Germinal center (tissue), 1 donor: ENCODE data around the gene CARMIL1.

ENCODE experiments used
- DNase-seq: peaks from one replicate; pipeline ENCODE4 v3.0.0; 2012; ENCODE audit warnings: mixed read lengths, low spot score

The CARMIL1 gene

DNA sequence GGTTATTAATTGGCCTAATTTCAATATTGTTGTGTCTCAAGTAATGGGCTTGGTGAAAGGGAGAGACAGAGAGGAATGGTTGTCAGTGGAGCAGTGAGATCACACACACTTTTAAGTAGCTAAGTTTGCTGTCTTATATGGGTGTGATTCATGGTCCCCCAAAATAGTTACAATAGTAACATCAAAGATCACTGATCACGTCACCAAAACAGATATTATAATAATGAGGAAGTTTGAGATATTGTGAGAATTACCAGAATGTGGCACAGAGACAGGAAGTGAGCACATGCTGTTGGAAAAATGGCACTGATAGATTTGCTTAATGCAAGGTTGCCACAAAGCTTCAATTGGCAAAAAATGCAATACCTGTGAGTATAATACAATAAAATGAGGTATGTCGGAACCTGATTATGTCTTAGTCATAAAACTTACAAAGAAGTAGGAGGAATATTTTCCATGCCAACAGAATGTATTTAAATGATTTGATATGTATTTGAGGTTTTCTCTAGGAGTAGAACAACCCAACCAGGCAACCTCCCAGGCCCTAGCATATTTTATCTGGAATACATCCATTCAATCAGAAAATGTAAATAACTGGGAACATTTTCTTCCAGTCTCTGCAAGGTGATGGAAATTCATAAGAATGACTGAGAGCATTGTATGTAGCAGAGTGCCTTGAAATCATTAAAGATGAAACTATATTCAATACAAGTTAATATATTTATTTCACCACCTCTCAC lies 167.8 kb downstream of the CARMIL1 start:
- no peak for DNase-seq

DNA sequence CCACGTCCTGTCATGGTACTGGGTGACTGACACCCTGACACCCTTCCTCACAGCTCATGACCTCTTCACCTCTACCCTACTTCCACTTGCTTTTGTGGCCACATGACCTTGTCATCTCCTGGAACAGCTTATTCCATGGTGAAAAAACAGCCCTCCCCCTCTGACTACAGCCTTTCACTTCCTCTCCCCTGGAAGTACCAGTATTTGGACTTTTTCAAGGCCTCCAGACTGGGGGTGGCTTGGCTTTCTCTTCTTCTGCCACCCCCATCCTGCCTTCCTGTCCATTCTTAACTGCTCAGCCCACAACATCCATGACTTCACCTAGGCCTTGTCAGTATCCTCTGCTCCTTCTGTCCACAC lies 168.4 kb downstream of the CARMIL1 start:
- DNase-seq, result no peak

DNA sequence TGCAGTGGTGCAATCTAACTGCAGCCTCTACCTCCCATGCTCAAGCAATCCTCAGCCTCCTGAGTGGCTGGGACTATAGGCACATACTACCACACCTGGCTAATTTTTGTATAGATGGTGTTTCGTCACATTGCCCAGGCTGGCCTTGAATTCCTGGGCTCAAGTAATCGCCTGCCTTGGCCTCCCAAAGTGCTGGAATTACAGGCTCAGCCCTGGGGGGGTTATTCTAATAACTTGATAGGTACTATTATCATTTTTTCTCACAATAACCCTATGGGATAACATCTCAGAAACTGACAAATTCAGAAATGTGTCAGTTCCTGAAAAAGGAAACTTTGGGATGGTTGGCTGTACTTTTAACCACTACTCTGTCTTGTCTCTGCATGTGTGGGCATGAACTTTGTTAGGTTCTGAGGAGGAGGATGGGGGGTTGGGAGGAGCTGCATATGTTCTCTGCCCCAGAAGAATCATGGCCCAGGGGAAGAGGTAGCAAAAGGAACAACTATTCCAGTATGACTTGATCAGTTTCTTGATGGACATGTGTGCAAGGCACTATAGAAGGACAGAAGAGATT lies 169.9 kb downstream of the CARMIL1 start:
- no peak for DNase-seq

DNA sequence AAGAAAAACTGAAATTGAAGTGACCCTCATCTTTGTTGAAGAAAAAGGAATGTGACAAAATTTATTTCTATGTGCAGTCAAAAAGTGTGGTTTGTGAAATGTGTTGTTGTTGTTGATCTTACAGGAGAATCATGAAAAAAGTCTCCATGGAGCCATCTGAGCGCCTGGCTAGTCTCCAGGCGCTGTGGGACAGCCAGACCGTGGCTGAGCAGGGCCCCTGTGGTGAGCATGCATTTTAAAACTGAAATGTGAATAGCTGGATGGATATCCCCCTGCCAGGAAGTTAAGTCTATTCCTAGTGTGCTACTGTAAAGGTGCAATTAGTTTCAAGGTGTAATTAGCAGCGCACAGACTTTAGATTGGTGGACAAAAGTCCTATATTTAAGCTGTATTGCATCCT lies 170.6 kb downstream of the CARMIL1 start:
- no peak for DNase-seq

DNA sequence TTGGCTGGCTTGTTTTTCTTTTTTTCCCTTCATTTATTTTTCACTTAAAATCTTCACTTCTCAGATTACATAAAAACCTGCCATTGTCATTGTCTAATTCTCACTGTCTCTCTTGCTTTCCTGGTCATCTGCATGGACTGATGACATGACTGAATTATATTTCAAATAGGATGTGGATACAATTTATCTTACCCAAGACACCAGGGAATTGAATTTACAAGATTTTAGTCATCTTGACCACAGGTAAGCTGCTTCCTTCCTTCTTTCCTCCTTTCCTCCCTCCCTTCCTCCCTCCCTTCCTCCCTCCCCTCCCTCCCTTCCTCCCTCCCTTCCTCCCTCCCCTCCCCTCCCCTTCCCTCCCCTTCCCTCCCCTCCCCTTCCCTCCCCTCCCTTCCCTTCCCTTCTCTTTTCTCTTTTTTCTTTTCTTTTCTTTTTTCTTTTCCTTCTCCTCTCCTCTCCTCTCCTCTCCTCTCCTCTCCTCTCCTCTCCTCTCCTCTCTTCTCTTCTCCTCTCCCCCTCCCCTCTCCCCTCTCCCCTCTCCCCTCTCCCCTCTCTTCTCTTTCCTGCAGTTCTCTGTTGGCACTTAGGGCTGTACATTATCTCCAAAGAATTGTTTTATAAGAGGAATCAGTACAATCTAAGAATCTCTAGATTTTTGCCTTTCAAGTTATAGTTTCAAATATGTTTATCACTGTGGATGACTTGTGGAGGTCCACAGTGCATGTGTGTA lies 171.5 kb downstream of the CARMIL1 start:
- DNase-seq, result no peak

DNA sequence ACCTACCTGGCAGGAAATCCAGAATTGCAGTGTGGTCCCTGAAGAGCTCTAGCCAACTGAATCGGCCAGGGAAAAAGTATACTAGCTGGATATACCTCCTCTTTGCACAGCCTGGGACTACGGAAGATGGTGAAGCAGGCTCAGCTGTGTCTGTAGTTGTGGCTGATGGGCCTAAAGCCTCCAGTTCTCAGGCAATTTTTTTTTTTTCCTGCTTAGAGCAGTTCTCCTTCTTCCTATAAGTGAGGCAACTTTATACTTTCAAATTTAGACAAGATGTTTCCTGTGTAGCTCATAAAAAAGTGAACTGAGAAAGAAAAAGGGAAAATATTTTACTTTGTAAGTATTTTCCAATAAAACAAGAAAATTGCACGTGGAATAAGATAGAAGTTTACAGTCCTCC lies 172.9 kb downstream of the CARMIL1 start:
- DNase-seq, result no peak

DNA sequence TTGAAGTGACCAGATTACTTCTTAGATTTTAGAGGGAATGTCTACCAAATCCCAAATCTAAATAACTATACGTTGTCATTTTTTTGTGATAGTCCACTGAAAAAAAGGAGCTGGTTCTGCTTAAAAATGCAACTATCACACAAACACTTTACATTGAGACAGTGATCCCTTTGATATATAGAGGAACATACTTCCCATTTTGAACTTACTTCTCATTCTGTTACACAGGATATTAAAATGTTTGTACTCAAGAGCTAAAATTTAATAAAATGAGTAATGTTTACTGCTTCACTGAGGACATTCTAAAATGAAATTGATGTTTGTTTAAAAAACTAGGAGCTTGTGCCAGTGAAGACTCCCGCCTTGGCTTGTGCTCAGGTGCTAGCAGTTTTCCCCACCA lies 174.1 kb downstream of the CARMIL1 start:
- DNase-seq, result no peak

DNA sequence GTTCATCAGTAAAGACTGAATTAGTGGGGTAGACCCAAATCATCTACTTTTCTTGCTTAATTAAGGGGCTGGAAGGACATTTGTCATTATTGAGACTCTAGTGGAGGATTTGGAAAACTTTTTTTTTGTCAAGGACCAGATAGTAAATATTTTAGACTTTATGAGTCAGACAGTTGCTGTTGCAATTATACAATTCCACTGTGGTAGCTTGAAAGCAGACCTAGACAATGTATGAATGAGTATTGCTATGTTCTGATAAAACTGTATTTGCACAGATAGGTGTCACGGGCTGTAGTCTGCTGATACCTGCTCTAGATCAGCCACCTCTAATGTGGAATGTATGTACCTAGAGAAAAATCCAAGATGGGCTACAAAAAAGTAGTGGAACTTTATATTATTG lies 175.0 kb downstream of the CARMIL1 start:
- DNase-seq, result no peak

DNA sequence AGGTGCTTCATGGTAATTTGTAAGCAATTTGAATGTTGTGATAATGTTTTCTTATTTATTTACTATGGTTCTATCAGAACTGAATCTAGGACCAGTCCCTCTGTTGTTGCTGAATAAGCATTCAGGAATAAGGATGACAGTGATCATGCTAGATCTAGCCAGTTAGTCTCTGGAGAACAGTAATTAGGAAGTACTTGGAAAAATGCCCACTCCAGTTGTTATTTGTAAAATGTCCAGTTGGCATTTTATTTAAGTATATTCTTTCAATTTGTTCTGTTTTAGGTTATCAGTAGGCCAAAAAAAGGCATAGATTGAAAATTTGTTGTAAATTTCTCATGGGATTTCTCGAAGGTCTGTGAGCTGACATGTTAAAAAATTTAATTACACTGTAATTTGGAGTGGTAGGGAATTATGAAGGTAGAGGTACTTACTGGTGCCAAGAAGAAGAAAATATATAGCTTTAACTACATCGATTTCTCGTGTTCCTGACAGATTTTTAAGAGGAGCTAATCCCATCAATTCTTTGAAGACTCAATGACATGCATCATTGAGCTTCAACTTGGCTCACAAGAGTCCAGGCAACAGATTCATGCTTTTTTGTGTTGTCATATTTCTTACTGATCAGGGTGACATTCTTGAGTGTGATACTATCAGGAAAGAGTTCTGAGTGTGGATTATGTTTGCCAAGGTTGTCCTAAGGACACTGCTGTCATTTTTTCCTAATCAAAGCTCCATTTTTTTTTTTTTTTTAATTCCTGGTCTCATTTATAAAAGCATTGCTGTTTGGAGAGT lies 177.3 kb downstream of the CARMIL1 start:
- DNase-seq, result no peak

DNA sequence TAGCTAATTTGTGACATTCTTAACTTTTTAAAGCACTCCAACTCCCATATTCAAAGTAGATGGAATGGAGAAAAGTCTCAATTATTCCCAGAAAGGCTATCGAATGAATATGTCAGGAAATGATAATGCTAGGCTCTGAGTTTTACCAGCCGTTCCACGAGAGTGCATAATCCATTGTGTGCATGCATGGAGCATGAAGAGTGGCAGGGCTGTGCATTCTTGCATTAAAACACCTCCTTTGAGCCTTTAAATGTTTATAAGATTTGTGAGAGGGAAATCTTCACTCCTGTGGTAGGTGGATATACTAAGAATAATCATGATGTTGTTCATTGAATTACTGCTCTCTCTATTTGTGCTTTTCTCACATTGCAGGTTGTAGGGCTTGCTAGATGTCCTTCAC lies 178.3 kb downstream of the CARMIL1 start:
- no peak for DNase-seq

DNA sequence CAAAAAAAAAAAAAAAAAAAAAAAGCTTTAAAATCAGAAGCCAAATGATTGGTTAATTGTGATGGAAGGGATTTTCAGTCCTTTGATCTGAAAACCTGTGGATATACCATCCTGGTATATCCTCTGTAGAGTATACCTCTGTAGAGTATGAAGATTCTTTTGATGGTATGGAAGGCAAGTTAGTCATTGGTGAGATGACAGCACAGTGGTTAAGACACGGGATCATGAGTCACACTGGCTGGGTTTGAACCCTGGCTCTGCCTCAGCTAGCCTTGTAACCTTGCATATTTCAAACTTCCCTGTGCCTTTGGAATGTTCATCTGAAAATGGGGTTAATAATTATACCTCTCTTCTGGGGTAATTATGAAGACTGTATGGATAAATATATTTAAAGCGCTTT lies 179.3 kb downstream of the CARMIL1 start:
- no peak for DNase-seq

DNA sequence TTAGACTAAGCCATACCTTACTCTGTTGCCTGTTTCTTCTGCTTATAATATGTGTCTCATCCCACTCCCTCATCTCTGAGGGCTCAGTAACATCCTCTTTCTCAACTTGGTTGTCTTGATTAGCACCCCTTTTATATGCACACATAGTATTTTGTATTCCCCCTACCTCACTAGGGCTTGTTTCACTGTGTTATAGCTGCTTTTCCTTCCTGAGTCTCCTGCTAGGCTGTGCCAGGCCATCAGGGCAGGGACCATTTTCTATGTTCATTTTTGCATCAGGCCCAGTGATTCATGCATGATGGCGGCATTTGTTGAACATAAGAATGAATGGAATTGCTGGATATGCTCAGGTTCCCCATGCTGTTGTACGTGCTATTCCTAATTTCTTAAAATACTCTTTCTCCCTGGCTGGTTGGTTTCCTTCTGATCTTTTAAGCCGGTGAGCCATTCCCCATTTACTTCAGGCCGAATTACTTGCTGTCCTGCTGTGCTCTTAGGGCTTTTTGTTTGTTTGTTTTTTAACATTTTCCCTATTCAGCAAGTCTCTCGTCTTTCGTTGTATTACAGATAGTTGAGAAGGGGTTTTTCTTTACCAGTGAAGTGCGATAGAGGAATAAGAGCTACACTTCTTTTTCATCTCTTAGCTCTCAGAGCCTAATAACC lies 183.2 kb downstream of the CARMIL1 start:
- no peak for DNase-seq

DNA sequence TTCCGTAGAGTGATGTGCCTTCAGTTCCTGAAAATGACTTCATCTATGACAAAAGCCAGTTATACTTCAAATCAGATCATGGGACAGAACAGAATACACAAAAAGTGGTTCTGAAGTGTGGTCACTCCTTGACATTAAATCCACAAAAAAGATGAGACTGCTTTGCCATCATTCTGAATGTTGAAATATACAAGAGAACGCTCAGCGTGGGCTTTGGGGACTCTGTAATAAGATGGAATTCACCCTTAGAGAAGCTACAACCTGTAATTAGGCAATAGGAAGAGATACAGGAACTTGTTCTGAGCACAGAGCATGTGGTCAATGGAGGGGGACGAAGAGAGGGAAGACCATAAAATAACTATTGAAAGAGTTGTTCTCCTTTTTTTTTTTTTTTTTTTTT lies 184.3 kb downstream of the CARMIL1 start:
- DNase-seq, result no peak

DNA sequence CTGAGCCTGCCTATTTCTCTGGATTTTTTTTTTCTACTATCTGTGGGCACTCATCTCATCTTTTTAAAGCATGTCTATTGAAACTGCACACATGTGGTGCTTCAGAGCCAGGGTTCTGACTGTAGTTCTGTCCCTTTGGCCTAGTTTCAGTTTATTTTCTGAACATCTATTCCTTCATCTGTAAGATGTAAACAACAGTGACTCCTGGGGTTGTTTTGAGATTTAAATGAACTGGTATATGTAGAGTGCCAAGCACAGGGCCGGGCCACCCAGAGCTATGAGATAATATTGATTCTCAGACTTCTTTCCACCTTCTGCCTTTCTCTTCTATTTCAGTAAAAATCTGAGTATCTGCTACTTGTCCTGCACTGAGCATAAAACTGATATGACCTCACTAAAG lies 185.1 kb downstream of the CARMIL1 start:
- no peak for DNase-seq

DNA sequence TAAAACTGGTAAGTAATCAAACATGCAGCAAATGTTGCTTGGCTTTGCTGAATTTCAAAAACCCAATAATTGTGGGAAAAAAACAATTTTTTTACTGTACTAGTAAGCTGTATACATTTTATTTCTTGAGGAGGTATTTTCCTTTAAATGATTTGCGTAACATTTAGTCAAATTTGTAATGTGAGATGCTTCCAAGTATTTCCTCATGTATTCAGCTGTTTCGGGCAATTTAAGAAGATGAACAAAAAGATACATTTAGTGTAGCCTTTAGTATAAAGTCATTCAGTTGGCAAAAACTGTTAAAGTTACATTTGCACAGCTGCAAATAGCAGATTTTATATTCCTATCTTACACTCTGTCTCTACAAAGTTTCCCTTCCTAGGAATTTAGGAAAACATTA lies 186.8 kb downstream of the CARMIL1 start:
- no peak for DNase-seq

DNA sequence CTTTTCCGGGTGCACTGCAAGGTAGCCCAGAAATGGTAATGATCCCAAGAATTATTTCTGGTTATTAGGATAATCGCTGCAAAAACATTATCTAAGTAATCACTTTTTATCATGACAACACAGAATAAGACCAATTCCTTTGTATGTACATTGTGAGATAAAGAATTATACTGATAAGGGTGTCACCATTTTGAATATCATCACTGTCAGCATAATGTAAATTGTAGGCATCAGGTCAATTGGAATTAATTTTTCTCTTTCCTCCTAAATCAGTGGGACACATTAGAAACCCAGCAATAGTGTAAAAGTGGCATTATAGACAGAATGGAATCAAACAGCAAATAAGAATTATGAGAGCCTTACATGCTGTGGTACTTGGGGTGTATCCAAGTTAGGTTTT lies 189.7 kb downstream of the CARMIL1 start:
- DNase-seq, result no peak

DNA sequence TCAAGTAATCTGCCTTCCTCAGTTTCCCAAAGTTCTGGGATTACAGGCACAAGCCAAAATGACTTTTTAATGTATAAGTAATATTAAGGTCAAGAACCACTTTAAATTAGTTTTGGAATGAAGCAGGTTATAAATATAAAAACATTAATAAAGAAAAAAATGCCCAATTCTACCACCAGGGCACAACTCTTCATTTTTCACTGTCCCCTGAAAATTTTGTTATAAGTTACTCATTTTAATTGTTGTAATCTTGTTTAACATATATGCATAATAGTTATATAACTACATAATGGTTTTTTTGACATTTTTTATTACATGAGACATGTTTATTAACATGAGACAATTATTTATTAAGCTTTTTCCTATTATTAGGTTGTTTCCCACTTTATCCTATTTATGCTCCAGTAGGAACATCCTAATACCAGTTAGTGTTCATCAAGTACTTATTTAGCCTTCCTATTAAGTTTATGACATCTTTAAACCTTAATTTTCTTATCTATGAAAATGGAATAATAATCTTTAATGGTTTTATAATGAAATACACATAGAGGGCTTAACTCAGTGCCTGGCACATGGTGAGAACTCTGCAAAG lies 190.7 kb downstream of the CARMIL1 start:
- DNase-seq, result no peak

DNA sequence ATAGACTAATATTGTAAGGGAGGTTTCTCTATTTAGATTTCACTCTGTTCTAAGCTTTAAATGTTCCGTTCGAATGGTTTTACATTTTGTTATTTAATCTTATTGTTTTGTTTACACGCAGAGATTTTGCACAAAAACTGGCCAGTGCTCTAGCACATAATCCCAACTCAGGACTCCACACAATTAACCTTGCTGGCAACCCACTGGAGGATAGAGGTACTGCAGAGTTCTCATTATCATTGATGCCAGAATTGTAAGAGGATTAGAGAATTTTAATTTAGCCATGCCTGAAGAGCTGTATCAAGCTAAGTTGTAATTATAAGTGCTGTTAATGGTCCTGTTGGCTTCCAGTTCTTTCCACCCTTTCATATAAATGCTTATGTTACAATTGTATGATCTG lies 193.1 kb downstream of the CARMIL1 start:
- peak; percentile 23 for DNase-seq

DNA sequence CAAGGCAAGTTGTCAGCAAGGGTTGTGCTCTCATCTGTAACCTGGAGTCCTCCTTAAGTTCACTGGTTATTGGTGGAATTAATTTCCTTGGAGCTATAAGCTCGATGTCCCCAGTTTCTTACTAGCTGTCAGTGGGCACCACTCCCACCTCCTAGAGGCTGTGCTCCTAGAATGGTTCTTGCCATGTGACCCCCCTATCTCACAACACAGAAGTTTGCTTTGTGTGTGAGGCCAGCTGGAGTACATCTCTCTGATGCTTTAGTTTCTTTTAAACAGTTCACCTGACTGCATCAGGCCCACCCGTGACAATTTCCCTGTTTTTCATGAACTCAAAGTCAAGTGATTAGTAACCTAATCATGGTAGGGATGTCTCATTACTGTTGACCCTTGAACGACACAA lies 193.7 kb downstream of the CARMIL1 start:
- no peak for DNase-seq

DNA sequence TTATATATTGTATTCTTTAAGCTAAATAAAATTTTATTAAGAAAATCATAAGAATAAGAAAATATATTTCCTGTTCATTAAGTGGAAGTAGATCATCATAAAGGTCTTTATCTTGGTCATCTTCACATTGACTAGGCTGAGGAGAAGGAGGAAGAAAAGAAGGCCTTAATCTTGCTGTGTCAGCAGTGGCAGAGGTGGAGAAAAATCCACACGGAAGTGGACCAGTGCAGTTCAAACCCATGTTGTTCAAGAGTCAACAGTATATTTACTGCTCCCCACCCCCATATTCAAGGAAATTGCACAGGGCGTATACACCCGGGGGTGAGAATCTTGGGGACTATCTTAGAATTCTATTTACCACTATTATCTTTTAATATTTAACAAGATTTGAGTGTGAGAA lies 194.3 kb downstream of the CARMIL1 start:
- no peak for DNase-seq

DNA sequence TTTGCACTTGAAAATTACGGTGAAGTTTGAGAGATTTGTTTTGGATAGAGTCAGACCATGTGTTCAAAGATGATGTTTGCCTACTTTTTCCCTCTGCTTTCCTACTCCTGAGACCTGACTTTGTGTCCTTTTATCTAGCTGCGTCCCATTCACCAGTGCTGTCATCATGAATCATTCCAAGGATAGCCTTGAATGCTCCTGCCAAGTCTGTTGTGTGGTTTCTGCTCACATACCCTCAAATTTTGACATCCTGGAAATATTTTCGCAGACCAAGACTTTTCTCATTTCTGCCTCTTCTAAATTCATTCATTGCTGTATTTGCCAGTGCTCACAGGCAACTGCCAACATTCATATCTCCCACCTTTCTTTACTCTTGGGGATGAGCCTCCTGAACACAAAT lies 197.0 kb downstream of the CARMIL1 start:
- DNase-seq, result no peak
